GM10266 (cell line): ENCODE data around the gene PIGU.
"Not testable (repeated sequence)": the region's sequence is repeated elsewhere in the genome, so short reads cannot be mapped to it uniquely, and the experiment has no call there.

Experiments
- DNase-seq: peaks from one replicate; pipeline ENCODE4 v3.0.0; 2012; ENCODE audit errors: extremely low spot score
- CTCF ChIP-seq: IDR thresholded peaks from 2 replicates; pipeline ENCODE4 v1.5.1; 2012; ENCODE audit warnings: mild to moderate bottlenecking, low read depth; ENCODE audit not compliant: control insufficient read depth, insufficient read depth; ENCODE audit errors: missing control alignments

The PIGU gene

GRCh38 chr20:34517114-34517505 lies 159.8 kb downstream of the PIGU start:
- no peak for DNase-seq
- no peak for TF ChIP-seq CTCF

- peak; percentile 89 for DNase-seq
- TF ChIP-seq CTCF = no peak
Measured at GRCh38 chr20:34516247-34517113, 160.4 kb downstream of the PIGU start, which contains the start of gene DYNLRB1. TSS of gene DYNLRB1 (plus strand) at chr20:34516422. CDS start at chr20:34516459, 37 bp downstream.

GRCh38 chr20:34515484-34516246 lies 161.2 kb downstream of the PIGU start:
- TF ChIP-seq CTCF = no peak
- peak; percentile 78 for DNase-seq

- no peak for TF ChIP-seq CTCF
- DNase-seq = no peak
Measured at GRCh38 chr20:34514897-34515483, 161.9 kb downstream of the PIGU start.

GRCh38 chr20:34514034-34514433 lies 162.9 kb downstream of the PIGU start:
- not testable (repeated sequence) for DNase-seq

- no peak for TF ChIP-seq CTCF
- no peak for DNase-seq
Measured at GRCh38 chr20:34512955-34513419, 163.9 kb downstream of the PIGU start.

GRCh38 chr20:34512266-34512954 lies 164.5 kb downstream of the PIGU start:
- no peak for DNase-seq
- TF ChIP-seq CTCF = no peak
